Skin epidermis (tissue), 12 donors: ENCODE data around the gene TBCD.

Experiments used
- H3K27ac ChIP-seq, 21 experiments: fragments of 200-600 bp; sonication (generic) in 11 of 21; one replicate each; pipeline ENCODE4 v1.5.0; 2020; ENCODE audit warnings: mild to moderate bottlenecking in 3 of 21, inconsistent platforms in 2 of 21, moderate library complexity in 2 of 21
- H3K4me3 ChIP-seq, 7 experiments: fragments of 200-600 bp; sonication (generic) in 2 of 7; one replicate each; pipeline ENCODE4 v1.5.0; 2020; ENCODE audit warnings: inconsistent platforms in 2 of 7, mild to moderate bottlenecking in 2 of 7, moderate library complexity in 1 of 7

Gene TBCD

GRCh38 chr17:82902972-82903874, 151.4 kb downstream of the TBCD start:
- H3K27ac ChIP-seq = no peak overlapping the region
- no peak overlapping the region for H3K4me3 ChIP-seq

- no peak overlapping the region for H3K4me3 ChIP-seq
- no peak overlapping the region for H3K27ac ChIP-seq
These were observed 153.3 kb downstream of the TBCD start for GRCh38 chr17:82905130-82905529.

GRCh38 chr17:82907797-82908542, 156.1 kb downstream of the TBCD start:
- no peak overlapping the region for H3K27ac ChIP-seq
- H3K4me3 ChIP-seq = no peak overlapping the region

GRCh38 chr17:82908543-82909160, 156.8 kb downstream of the TBCD start:
- no peak overlapping the region for H3K27ac ChIP-seq

GRCh38 chr17:82909322-82909904, 157.5 kb downstream of the TBCD start:
- peak overlapping the region in 6 of 21 experiments; percentile 14 to 68 (median 36) for H3K27ac ChIP-seq
- H3K4me3 ChIP-seq = no peak overlapping the region

More at GRCh38 chr17:82908543-82909160, 156.8 kb downstream of the TBCD start:
- H3K4me3 ChIP-seq = no peak overlapping the region

- Histone ChIP-seq H3K27ac (peak overlapping the region in 11 of 21 experiments; percentile 14 to 68 (median 40)), H3K4me3 (no peak overlapping the region)
These were observed 158.2 kb downstream of the TBCD start for GRCh38 chr17:82910041-82910481.

- Histone ChIP-seq H3K4me3 (no peak overlapping the region), H3K27ac (peak overlapping the region in 7 of 21 experiments; percentile 5 to 68 (median 35))
These were observed 158.9 kb downstream of the TBCD start for GRCh38 chr17:82910770-82911169.

- no peak overlapping the region for H3K4me3 ChIP-seq
- H3K27ac ChIP-seq = peak overlapping the region in 3 of 21 experiments; percentile 4 to 53 (median 21)
These were observed 160.0 kb downstream of the TBCD start for GRCh38 chr17:82911822-82912221.

- H3K4me3 ChIP-seq = no peak overlapping the region
- peak overlapping the region in 2 of 21 experiments; percentile 4 to 53 for H3K27ac ChIP-seq
These were observed 160.7 kb downstream of the TBCD start for GRCh38 chr17:82912484-82913089.

GRCh38 chr17:82913304-82914043, 161.6 kb downstream of the TBCD start:
- H3K27ac ChIP-seq = no peak overlapping the region
- H3K4me3 ChIP-seq = no peak overlapping the region

- Histone ChIP-seq H3K27ac (no peak overlapping the region), H3K4me3 (no peak overlapping the region)
These were observed 162.5 kb downstream of the TBCD start for GRCh38 chr17:82914375-82914774.

- Histone ChIP-seq H3K27ac (no peak overlapping the region), H3K4me3 (no peak overlapping the region)
These were observed 163.3 kb downstream of the TBCD start for GRCh38 chr17:82915010-82915756.

GRCh38 chr17:82915757-82916027, 163.8 kb downstream of the TBCD start:
- no peak overlapping the region for H3K27ac ChIP-seq
- H3K4me3 ChIP-seq = no peak overlapping the region

GRCh38 chr17:82917699-82918345, 166.0 kb downstream of the TBCD start:
- Histone ChIP-seq H3K27ac (no peak overlapping the region), H3K4me3 (no peak overlapping the region)

GRCh38 chr17:82918508-82918907, 166.6 kb downstream of the TBCD start:
- Histone ChIP-seq H3K4me3 (no peak overlapping the region), H3K27ac (no peak overlapping the region)

GRCh38 chr17:82920150-82920549, 168.3 kb downstream of the TBCD start:
- Histone ChIP-seq H3K4me3 (no peak overlapping the region), H3K27ac (no peak overlapping the region)

- H3K27ac ChIP-seq = no peak overlapping the region
These were observed 168.8 kb downstream of the TBCD start for GRCh38 chr17:82920715-82921114.

GRCh38 chr17:82921426-82921825, 169.6 kb downstream of the TBCD start:
- Histone ChIP-seq H3K27ac (no peak overlapping the region), H3K4me3 (no peak overlapping the region)

More at GRCh38 chr17:82920715-82921114, 168.8 kb downstream of the TBCD start:
- H3K4me3 ChIP-seq = no peak overlapping the region
